Smooth muscle cell of trachea (primary cell): ENCODE data around the gene TIMM13. TPM values are rescaled to one million over a fixed set of nuclear protein-coding genes. Genes with fewer than 3 reads are reported as not detected.

ENCODE experiments used
- total RNA-seq: library from RNA; depleted of rRNA; stranded (reverse); fragments of >200 nt; gene quantifications from 2 replicates; pipeline ENCODE4 v1.2.1, GENCODE V29; 2014

The TIMM13 gene
- total RNA-seq, result 32.4 and 42.6 TPM in 2 replicates

GRCh38 chr19:2427429-2428320, at the start of gene TIMM13:
Gene TIMM13, minus strand, starts transcription at chr19:2427586. Its CDS starts 53 bp downstream, at chr19:2427533.

GRCh38 chr19:2475702-2476450, 48.5 kb upstream of the TIMM13 start, which contains the start of gene GADD45B:
Gene GADD45B, plus strand, starts transcription at chr19:2476127. Its CDS starts 232 bp downstream, at chr19:2476359.

Other genes starting within 250 kb of the TIMM13 start
- gene PLEKHJ1, start 191.3 kb downstream of the TIMM13 start, total RNA-seq, result 46.0 and 58.5 TPM in 2 replicates
- 31.4 and 32.3 TPM in 2 replicates for gene SF3A2, start 190.8 kb downstream of the TIMM13 start, total RNA-seq
- gene AMH, start 178.3 kb downstream of the TIMM13 start, total RNA-seq, result 0.44 and 1.5 TPM in 2 replicates
- 0.15 TPM in 1 of 2 replicates, not detected in the other for gene JSRP1, start 171.2 kb downstream of the TIMM13 start, total RNA-seq
- gene PEAK3, start 145.4 kb downstream of the TIMM13 start, total RNA-seq, result not detected in 2 replicates
- gene LINGO3, start 119.4 kb downstream of the TIMM13 start, total RNA-seq, result not detected in 2 replicates
- gene LSM7, start 99.0 kb downstream of the TIMM13 start, total RNA-seq, result 71.5 and 158 TPM in 2 replicates
- 40.6 and 48.1 TPM in 2 replicates for gene SPPL2B, start 98.9 kb downstream of the TIMM13 start, total RNA-seq
- under 0.01 TPM in 1 of 2 replicates, not detected in the other for gene TMPRSS9, start 67.3 kb downstream of the TIMM13 start, total RNA-seq
- gene LMNB2, start 29.4 kb upstream of the TIMM13 start, total RNA-seq, result 47.6 and 110 TPM in 2 replicates
- 10.3 and 26.0 TPM in 2 replicates for gene GADD45B, start 48.5 kb upstream of the TIMM13 start, total RNA-seq